ENCODE measurements around the gene KRTAP1-5. TPM values are rescaled to one million over a fixed set of nuclear protein-coding genes. Genes with fewer than 3 reads are reported as not detected.
A peak's percentile ranks its signal among the peaks of the same experiment; 100 is the strongest.
"Not testable (repeated sequence)": the region's sequence is repeated elsewhere in the genome, so short reads cannot be mapped to it uniquely, and the experiment has no call there.

Gene KRTAP1-5
- total and polyA plus RNA-seq, 2 experiments from 2014 or later: 64.1 to 127 TPM

- peaks cover 37% of the 10 kb centered on the region for H3F3A ChIP-seq (ENCODE audit: insufficient read depth)
- in situ Hi-C loops (cut with MboI): no loop called here
- DNase-seq: peak; percentile 42
- peaks cover 28% of the 10 kb centered on the region for H3K4me1 ChIP-seq (ENCODE audit: insufficient read depth)
- peaks cover 6% of the 10 kb centered on the region; the same call in 1 of the 2 replicates for H3K36me3 ChIP-seq (ENCODE audit: low read depth)
- no peaks in the 10 kb centered on the region for H3K79me2 ChIP-seq (ENCODE audit: insufficient read depth)
- H3K4me3 ChIP-seq: no peak overlapping the region
- no peaks in the 10 kb centered on the region for H3K9me3 ChIP-seq (ENCODE audit: low read depth)
- H2AFZ ChIP-seq: peak overlapping the region; percentile 31; the same call in 1 of the 2 replicates
- H3K4me2 ChIP-seq (ENCODE audit: unreplicated experiment): no peak overlapping the region
- H4K20me1 ChIP-seq (ENCODE audit: insufficient read depth): no peaks in the 10 kb centered on the region
- H3K9ac ChIP-seq: no peak overlapping the region
- H3K27ac ChIP-seq: peak overlapping the region; percentile 22
- H3K9me2 ChIP-seq (ENCODE audit: insufficient read depth): no peaks in the 10 kb centered on the region
- no peaks in the 10 kb centered on the region for H3K27me3 ChIP-seq (replicated peaks; ENCODE audit: insufficient read depth)
- TF ChIP-seq EZH2 (IDR thresholded peaks at IDR 0.05; ENCODE audit: insufficient read depth, poor library complexity, severe bottlenecking) (no peak), EZH2phosphoT487 (IDR thresholded peaks at IDR 0.05; ENCODE audit: insufficient read depth, low read depth) (no peak)
Observed at GRCh38 chr17:41052566-41052965, 25.6 kb upstream of the KRTAP1-5 start.

- peak overlapping the region; percentile 39 for H3K9ac ChIP-seq
- peak; percentile 86 for DNase-seq
- no peaks in the 10 kb centered on the region for H4K20me1 ChIP-seq (ENCODE audit: insufficient read depth)
- peaks cover 39% of the 10 kb centered on the region for H3F3A ChIP-seq (ENCODE audit: insufficient read depth)
- no peaks in the 10 kb centered on the region for H3K9me2 ChIP-seq (ENCODE audit: insufficient read depth)
- peaks cover 28% of the 10 kb centered on the region for H3K4me1 ChIP-seq (ENCODE audit: insufficient read depth)
- no peaks in the 10 kb centered on the region for H3K79me2 ChIP-seq (ENCODE audit: insufficient read depth)
- 0 out of 2 replicates have a peak overlapping the region, but pooled peaks have one; percentile 6 for H2AFZ ChIP-seq
- H3K9me3 ChIP-seq (ENCODE audit: low read depth): no peaks in the 10 kb centered on the region
- peak overlapping the region; percentile 84 for H3K27ac ChIP-seq
- TF ChIP-seq EZH2 (IDR thresholded peaks at IDR 0.05; ENCODE audit: insufficient read depth, poor library complexity, severe bottlenecking): no peak
- TF ChIP-seq EZH2phosphoT487 (IDR thresholded peaks at IDR 0.05; ENCODE audit: insufficient read depth, low read depth): 0 out of 2 replicates have a peak, but pooled peaks have one; percentile 57
- H3K36me3 ChIP-seq (ENCODE audit: low read depth): peaks cover 6% of the 10 kb centered on the region; the same call in 1 of the 2 replicates
- WGBS, 2 experiments (ENCODE audit: low coverage in 1 of 2, low lambda C conversion rate in 2 of 2, missing lambda C conversion rate in 2 of 2): 4 to 9% methylated on average over 2 of the region's 2 CpGs
- H3K27me3 ChIP-seq (replicated peaks; ENCODE audit: insufficient read depth): no peaks in the 10 kb centered on the region
- in situ Hi-C loops (cut with MboI): no loop called here
- H3K4me3 ChIP-seq: no peak overlapping the region
- peak overlapping the region; percentile 61 for H3K4me2 ChIP-seq (ENCODE audit: unreplicated experiment)
Observed at GRCh38 chr17:41049110-41049509, 22.1 kb upstream of the KRTAP1-5 start.

GRCh38 chr17:41048441-41048840 is 21.4 kb upstream of the KRTAP1-5 start:
- Histone ChIP-seq H2AFZ (peak overlapping the region; percentile 6; the same call in 1 of the 2 replicates), H3K9ac (peak overlapping the region; percentile 39), H3K9me2 (ENCODE audit: insufficient read depth) (no peaks in the 10 kb centered on the region)

GRCh38 chr17:41046735-41047465 is 19.9 kb upstream of the KRTAP1-5 start, which contains the start of gene KRTAP2-1:
KRTAP2-1 (minus strand) TSS chr17:41047316; CDS start chr17:41047267, 49 bp downstream.
- H3K27me3 ChIP-seq (replicated peaks; ENCODE audit: insufficient read depth); H3K36me3 ChIP-seq (ENCODE audit: low read depth); H3K9me3 ChIP-seq (ENCODE audit: low read depth); DNase-seq; in situ Hi-C loops (cut with MboI); H3K79me2 ChIP-seq (ENCODE audit: insufficient read depth); H4K20me1 ChIP-seq (ENCODE audit: insufficient read depth); H3K4me3 ChIP-seq; H3K9ac ChIP-seq; H3K9me2 ChIP-seq (ENCODE audit: insufficient read depth); H2AFZ ChIP-seq: not testable (repeated sequence)
- 88 to 92% methylated on average over 8 to 10 of the region's 33 CpGs for WGBS, 2 experiments (ENCODE audit: low coverage in 1 of 2, low lambda C conversion rate in 2 of 2, missing lambda C conversion rate in 2 of 2)
- peaks cover 20% of the 10 kb centered on the region for H3K4me1 ChIP-seq (ENCODE audit: insufficient read depth)
- peak within 1 kb of the TSS; percentile 61 for H3K4me2 ChIP-seq (ENCODE audit: unreplicated experiment)
- H3F3A ChIP-seq (ENCODE audit: insufficient read depth): peaks cover 23% of the 10 kb centered on the region
- peak within 1 kb of the TSS; percentile 84 for H3K27ac ChIP-seq

More at GRCh38 chr17:41048441-41048840, 21.4 kb upstream of the KRTAP1-5 start:
- Histone ChIP-seq H4K20me1 (ENCODE audit: insufficient read depth) (no peaks in the 10 kb centered on the region), H3K4me1 (ENCODE audit: insufficient read depth) (peaks cover 28% of the 10 kb centered on the region), H3K36me3 (ENCODE audit: low read depth) (peaks cover 3% of the 10 kb centered on the region; the same call in 1 of the 2 replicates), H3K27ac (peak overlapping the region; percentile 84), H3K4me3 (no peak overlapping the region), H3K4me2 (ENCODE audit: unreplicated experiment) (peak overlapping the region; percentile 61), H3K27me3 (replicated peaks; ENCODE audit: insufficient read depth) (no peaks in the 10 kb centered on the region), H3K9me3 (ENCODE audit: low read depth) (no peaks in the 10 kb centered on the region), H3K79me2 (ENCODE audit: insufficient read depth) (no peaks in the 10 kb centered on the region), H3F3A (ENCODE audit: insufficient read depth) (peaks cover 35% of the 10 kb centered on the region)
- DNase-seq: peak; percentile 76
- TF ChIP-seq EZH2 (IDR thresholded peaks at IDR 0.05; ENCODE audit: insufficient read depth, poor library complexity, severe bottlenecking): no peak
- TF ChIP-seq EZH2phosphoT487 (IDR thresholded peaks at IDR 0.05; ENCODE audit: insufficient read depth, low read depth): no peak
- in situ Hi-C loops (cut with MboI): no loop called here
- WGBS, 2 experiments (ENCODE audit: low coverage in 1 of 2, low lambda C conversion rate in 2 of 2, missing lambda C conversion rate in 2 of 2): 36 to 46% methylated on average over 7 of the region's 7 CpGs
